Esophagus muscularis mucosa (tissue), 3 donors: ENCODE measurements around the gene USP19.

Experiments
- CTCF ChIP-seq, 3 experiments: fragments of 200-600 bp in 2 of 3; fragments of 450-650 bp in 1 of 3; sonication (generic) in 2 of 3; IDR thresholded peaks; one replicate each; pipeline ENCODE4 v1.5.1; 2017 to 2019; ENCODE audit warnings: antibody characterized with exemption in 3 of 3, mild to moderate bottlenecking in 2 of 3, moderate library complexity in 1 of 3
- POLR2A ChIP-seq: fragments of 450-650 bp; IDR thresholded peaks from one replicate; pipeline ENCODE4 v1.6.1; 2017; ENCODE audit warnings: antibody characterized with exemption, moderate library complexity, mild to moderate bottlenecking, low read depth
- POLR2AphosphoS5 ChIP-seq, 2 donors: sonication (generic); formaldehyde crosslinking; IDR thresholded peaks; one replicate each; pipeline ENCODE4 v1.6.1; 2017; ENCODE audit warnings: antibody characterized with exemption in 2 of 2

- TF ChIP-seq CTCF (IDR thresholded peaks at IDR 0.05) (no peak), POLR2AphosphoS5 (IDR thresholded peaks at IDR 0.05) (no peak), POLR2A (no peak)
Observed at GRCh38 chr3:49131576-49131975, 11.0 kb upstream of the USP19 start.
